ENCODE measurements around the gene KREMEN2. TPM values are rescaled to one million over a fixed set of nuclear protein-coding genes. Genes with fewer than 3 reads are reported as not detected.

KREMEN2 gene
- total and polyA plus RNA-seq, 9 of the 15 experiments (the other 6 are each of a cell fraction or from before 2014, with no cell fraction given), result 0.04 to 7.7 (median 1.5) TPM; not detected in 1

DNA sequence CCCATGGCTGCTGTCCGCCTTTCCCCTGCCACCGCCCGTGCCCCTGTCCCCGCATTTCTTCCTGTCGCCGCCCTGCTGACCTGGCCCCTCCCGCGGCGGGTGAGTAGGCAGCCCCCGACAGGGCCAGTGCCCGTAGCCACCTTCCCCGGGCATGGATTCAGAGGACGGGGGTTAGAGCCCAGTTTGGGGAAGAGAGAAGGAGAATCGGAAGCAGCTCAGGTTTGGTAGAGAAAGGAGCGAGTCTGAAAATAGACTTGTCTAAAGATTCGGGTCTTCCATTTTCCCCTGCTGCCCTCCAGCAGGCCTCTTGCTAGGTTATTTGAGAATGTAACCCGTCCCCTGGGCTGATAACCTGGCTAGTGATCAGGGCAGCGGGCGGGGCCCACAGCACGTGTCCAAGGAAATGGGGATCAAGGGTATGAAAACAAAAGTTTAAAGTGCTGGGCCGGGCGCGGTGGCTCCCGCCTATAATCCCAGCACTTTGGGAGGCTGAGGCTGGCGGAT lies 40.8 kb downstream of the KREMEN2 start (continued):
- TF ChIP-seq, protein P1, sequence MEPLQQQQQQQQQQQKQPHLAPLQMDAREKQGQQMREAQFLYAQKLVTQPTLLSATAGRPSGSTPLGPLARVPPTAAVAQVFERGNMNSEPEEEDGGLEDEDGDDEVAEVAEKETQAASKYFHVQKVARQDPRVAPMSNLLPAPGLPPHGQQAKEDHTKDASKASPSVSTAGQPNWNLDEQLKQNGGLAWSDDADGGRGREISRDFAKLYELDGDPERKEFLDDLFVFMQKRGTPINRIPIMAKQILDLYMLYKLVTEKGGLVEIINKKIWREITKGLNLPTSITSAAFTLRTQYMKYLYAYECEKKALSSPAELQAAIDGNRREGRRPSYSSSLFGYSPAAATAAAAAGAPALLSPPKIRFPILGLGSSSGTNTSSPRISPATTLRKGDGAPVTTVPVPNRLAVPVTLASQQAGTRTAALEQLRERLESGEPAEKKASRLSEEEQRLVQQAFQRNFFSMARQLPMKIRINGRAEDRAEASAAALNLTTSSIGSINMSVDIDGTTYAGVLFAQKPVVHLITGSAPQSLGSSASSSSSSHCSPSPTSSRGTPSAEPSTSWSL (CRISPR knock-in tag; IDR thresholded peaks at IDR 0.05; ENCODE audit: borderline replicate concordance), result no peak
- no peak for TF ChIP-seq DIDO1 (tag; IDR thresholded peaks at IDR 0.05; ENCODE audit: low read depth)
- no peak for TF ChIP-seq ZNF24 (IDR thresholded peaks at IDR 0.05)
- TF ChIP-seq ZBTB1 (CRISPR knock-in tag; IDR thresholded peaks at IDR 0.05; ENCODE audit: borderline replicate concordance, low read depth), result no peak
- TF ChIP-seq, protein P2, sequence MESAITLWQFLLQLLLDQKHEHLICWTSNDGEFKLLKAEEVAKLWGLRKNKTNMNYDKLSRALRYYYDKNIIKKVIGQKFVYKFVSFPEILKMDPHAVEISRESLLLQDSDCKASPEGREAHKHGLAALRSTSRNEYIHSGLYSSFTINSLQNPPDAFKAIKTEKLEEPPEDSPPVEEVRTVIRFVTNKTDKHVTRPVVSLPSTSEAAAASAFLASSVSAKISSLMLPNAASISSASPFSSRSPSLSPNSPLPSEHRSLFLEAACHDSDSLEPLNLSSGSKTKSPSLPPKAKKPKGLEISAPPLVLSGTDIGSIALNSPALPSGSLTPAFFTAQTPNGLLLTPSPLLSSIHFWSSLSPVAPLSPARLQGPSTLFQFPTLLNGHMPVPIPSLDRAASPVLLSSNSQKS (CRISPR knock-in tag; IDR thresholded peaks at IDR 0.05), result no peak
- TF ChIP-seq, protein P3, sequence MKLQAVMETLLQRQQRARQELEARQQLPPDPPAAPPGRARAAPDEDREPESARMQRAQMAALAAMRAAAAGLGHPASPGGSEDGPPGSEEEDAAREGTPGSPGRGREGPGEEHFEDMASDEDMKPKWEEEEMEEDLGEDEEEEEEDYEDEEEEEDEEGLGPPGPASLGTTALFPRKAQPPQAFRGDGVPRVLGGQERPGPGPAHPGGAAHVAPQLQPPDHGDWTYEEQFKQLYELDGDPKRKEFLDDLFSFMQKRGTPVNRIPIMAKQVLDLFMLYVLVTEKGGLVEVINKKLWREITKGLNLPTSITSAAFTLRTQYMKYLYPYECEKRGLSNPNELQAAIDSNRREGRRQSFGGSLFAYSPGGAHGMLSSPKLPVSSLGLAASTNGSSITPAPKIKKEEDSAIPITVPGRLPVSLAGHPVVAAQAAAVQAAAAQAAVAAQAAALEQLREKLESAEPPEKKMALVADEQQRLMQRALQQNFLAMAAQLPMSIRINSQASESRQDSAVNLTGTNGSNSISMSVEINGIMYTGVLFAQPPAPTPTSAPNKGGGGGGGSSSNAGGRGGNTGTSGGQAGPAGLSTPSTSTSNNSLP (IDR thresholded peaks at IDR 0.05; ENCODE audit: borderline replicate concordance, low read depth, low read length), result no peak
- no peak for TF ChIP-seq HDGF (IDR thresholded peaks at IDR 0.05)
- TF ChIP-seq PTTG1 (tag; IDR thresholded peaks at IDR 0.05; ENCODE audit: low read depth), result no peak
- TF ChIP-seq ADNP (tag; IDR thresholded peaks at IDR 0.05), result no peak
- TF ChIP-seq, protein P4, sequence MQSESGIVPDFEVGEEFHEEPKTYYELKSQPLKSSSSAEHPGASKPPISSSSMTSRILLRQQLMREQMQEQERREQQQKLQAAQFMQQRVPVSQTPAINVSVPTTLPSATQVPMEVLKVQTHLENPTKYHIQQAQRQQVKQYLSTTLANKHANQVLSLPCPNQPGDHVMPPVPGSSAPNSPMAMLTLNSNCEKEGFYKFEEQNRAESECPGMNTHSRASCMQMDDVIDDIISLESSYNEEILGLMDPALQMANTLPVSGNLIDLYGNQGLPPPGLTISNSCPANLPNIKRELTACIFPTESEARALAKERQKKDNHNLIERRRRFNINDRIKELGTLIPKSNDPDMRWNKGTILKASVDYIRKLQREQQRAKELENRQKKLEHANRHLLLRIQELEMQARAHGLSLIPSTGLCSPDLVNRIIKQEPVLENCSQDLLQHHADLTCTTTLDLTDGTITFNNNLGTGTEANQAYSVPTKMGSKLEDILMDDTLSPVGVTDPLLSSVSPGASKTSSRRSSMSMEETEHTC (IDR thresholded peaks at IDR 0.05), result no peak
- no peak for TF ChIP-seq ZEB2 (IDR thresholded peaks at IDR 0.05)
- TF ChIP-seq HLTF (IDR thresholded peaks at IDR 0.05), result no peak
- no peak for TF ChIP-seq ZSCAN29 (IDR thresholded peaks at IDR 0.05)
- no peak for TF ChIP-seq NCOR1 (IDR thresholded peaks at IDR 0.05)
- no peak for TF ChIP-seq NCOA6 (IDR thresholded peaks at IDR 0.05)
- TF ChIP-seq MIER1 (IDR thresholded peaks at IDR 0.05; ENCODE audit: low read depth), result no peak
- TF ChIP-seq, protein P5, sequence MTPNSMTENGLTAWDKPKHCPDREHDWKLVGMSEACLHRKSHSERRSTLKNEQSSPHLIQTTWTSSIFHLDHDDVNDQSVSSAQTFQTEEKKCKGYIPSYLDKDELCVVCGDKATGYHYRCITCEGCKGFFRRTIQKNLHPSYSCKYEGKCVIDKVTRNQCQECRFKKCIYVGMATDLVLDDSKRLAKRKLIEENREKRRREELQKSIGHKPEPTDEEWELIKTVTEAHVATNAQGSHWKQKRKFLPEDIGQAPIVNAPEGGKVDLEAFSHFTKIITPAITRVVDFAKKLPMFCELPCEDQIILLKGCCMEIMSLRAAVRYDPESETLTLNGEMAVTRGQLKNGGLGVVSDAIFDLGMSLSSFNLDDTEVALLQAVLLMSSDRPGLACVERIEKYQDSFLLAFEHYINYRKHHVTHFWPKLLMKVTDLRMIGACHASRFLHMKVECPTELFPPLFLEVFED (CRISPR knock-in tag; conservative IDR thresholded peaks at IDR 0.05), result no peak
- TF ChIP-seq FOXK2 (conservative IDR thresholded peaks at IDR 0.05 in 1 of 2, IDR thresholded peaks at IDR 0.05 in 1 of 2; ENCODE audit: low read depth in 2 of 2), result no peak
- no peak for TF ChIP-seq SP2 (IDR thresholded peaks at IDR 0.05; ENCODE audit: extremely low read depth, low read depth, low read length, poor library complexity, severe bottlenecking)
- TF ChIP-seq, protein P6, sequence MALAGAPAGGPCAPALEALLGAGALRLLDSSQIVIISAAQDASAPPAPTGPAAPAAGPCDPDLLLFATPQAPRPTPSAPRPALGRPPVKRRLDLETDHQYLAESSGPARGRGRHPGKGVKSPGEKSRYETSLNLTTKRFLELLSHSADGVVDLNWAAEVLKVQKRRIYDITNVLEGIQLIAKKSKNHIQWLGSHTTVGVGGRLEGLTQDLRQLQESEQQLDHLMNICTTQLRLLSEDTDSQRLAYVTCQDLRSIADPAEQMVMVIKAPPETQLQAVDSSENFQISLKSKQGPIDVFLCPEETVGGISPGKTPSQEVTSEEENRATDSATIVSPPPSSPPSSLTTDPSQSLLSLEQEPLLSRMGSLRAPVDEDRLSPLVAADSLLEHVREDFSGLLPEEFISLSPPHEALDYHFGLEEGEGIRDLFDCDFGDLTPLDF (CRISPR knock-in tag; IDR thresholded peaks at IDR 0.05), result no peak

All from K562 (cell line).